HEK293T (cell line): ENCODE results near the gene SMIM12.
"Not testable (repeated sequence)": the region's sequence is repeated elsewhere in the genome, so short reads cannot be mapped to it uniquely, and the experiment has no call there.

ENCODE experiments used
- CTCF ChIA-PET: fragments of 350-600 bp; formaldehyde crosslinking; extraction: SDS; loops from one replicate; lab custom pipeline; 2021; ENCODE audit warnings: antibody characterized with exemption, inconsistent platforms; lab: Yijun Ruan, JAX
- POLR2A ChIA-PET: fragments of 350-600 bp; formaldehyde crosslinking; extraction: SDS; loops from one replicate; lab custom pipeline; 2020; ENCODE audit warnings: antibody characterized with exemption, inconsistent platforms; lab: Yijun Ruan, JAX
- DNase-seq: peaks from one replicate; pipeline ENCODE4 v3.0.0; 2012; ENCODE audit warnings: mixed read lengths; ENCODE audit errors: extremely low spot score
- ARNT ChIP-seq: fragments of 450-650 bp; IDR thresholded peaks from 2 replicates; pipeline ENCODE4 v1.6.1; 2017; ENCODE audit warnings: mild to moderate bottlenecking
- BHLHE40 ChIP-seq: fragments of 450-650 bp; IDR thresholded peaks from 2 replicates; pipeline ENCODE4 v1.6.1; 2016; ENCODE audit warnings: mild to moderate bottlenecking, moderate library complexity, borderline replicate concordance
- CTBP1 ChIP-seq: fragments of 450-650 bp; IDR thresholded peaks from 2 replicates; pipeline ENCODE4 v1.6.1; 2016; ENCODE audit warnings: borderline replicate concordance
- ELF4 ChIP-seq: fragments of 450-650 bp; IDR thresholded peaks from 2 replicates; pipeline ENCODE4 v1.6.1; 2017; ENCODE audit warnings: antibody characterized with exemption
- FOXA1 ChIP-seq: fragments of 450-650 bp; IDR thresholded peaks from 2 replicates; pipeline ENCODE4 v1.6.1; 2016; ENCODE audit warnings: mild to moderate bottlenecking
- FOXK2 ChIP-seq: fragments of 450-650 bp; IDR thresholded peaks from 2 replicates; pipeline ENCODE4 v1.6.1; 2016; ENCODE audit warnings: mild to moderate bottlenecking
- FOXM1 ChIP-seq: fragments of 450-650 bp; IDR thresholded peaks from 2 replicates; pipeline ENCODE4 v1.6.1; 2017; ENCODE audit warnings: mild to moderate bottlenecking, borderline replicate concordance
- HDGF ChIP-seq: fragments of 450-650 bp; IDR thresholded peaks from 2 replicates; pipeline ENCODE4 v1.6.1; 2017; ENCODE audit warnings: antibody characterized with exemption, borderline replicate concordance
- L3MBTL2 ChIP-seq: fragments of 450-650 bp; conservative IDR thresholded peaks from 2 replicates; pipeline ENCODE4 v1.6.1; 2016; ENCODE audit warnings: mild to moderate bottlenecking
- LEF1 ChIP-seq: fragments of 450-650 bp; IDR thresholded peaks from 2 replicates; pipeline ENCODE4 v1.6.1; 2017; ENCODE audit warnings: mild to moderate bottlenecking, borderline replicate concordance
- NFRKB ChIP-seq: fragments of 450-650 bp; IDR thresholded peaks from 2 replicates; pipeline ENCODE4 v1.6.1; 2016; ENCODE audit warnings: mild to moderate bottlenecking, moderate library complexity
- PKNOX1 ChIP-seq: fragments of 450-650 bp; IDR thresholded peaks from 2 replicates; pipeline ENCODE4 v1.6.1; 2016
- SP1 ChIP-seq: fragments of 450-650 bp; IDR thresholded peaks from 2 replicates; pipeline ENCODE4 v1.6.1; 2017
- SUZ12 ChIP-seq: fragments of 450-650 bp; IDR thresholded peaks from 2 replicates; pipeline ENCODE4 v1.6.1; 2016; ENCODE audit warnings: mild to moderate bottlenecking
- TARDBP ChIP-seq: fragments of 450-650 bp; IDR thresholded peaks from 2 replicates; pipeline ENCODE4 v1.6.1; 2016
- ZNF384 ChIP-seq: fragments of 450-650 bp; IDR thresholded peaks from 2 replicates; pipeline ENCODE4 v1.6.1; 2016

SMIM12 gene

GRCh38 chr1:34816332-34816731 lies 43.2 kb downstream of the SMIM12 start:
- ChIA-PET POLR2A (no interaction called here), CTCF (interaction anchor here (0.7 kb wide), 1 partner anchor 25 kb away, joined by 4 read pairs; no protein-coding TSS in a partner anchor)
- TF ChIP-seq ZNF384 (no peak), SP1 (no peak), FOXK2 (no peak), ARNT (no peak), ELF4 (no peak), LEF1 (no peak), PKNOX1 (no peak), NFRKB (no peak), FOXA1 (no peak), HDGF (no peak), TARDBP (no peak), CTBP1 (no peak), FOXM1 (no peak), SUZ12 (no peak), L3MBTL2 (no peak)
- DNase-seq: no peak

- DNase-seq, CTCF ChIA-PET, POLR2A ChIA-PET: not testable (repeated sequence)
These were observed 48.8 kb downstream of the SMIM12 start for GRCh38 chr1:34810781-34811180.

DNA sequence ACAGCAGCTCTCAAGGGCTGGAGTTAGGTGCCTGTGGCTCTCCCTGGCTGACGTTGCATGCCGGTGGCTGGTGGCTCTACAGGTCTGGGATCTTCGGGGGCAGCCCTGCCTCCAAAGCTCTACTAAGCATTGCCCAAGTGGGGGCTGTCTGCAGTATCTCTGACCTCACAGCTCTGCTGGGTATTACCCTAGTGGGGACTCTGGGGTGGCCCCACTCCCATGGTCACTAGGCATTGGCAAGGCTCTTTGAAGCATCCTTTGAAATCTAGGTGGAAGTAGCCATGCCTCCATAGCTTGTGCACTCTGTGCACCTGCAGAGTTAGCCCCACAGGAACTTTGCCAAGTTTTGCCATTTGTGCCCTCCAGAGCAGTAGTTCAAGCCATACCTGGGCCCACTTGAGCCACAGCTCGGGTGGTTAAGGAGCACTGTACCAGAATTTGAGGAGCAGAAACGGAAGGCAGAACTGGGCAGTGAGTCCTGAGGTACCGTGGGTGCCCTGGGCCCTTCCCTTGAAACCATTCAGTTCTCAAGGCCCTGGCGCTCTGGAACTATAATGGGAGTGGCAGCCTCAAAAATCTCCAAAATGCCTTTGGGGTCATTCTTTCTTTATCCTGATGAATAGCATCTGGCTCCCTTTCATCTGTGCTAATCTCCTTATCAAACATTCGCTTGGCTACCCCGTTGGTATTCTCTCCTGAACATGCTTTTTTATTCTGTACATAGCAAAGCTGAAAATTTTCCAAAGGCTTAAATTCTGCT lies 51.3 kb downstream of the SMIM12 start:
- ChIA-PET CTCF (no interaction called here), POLR2A (no interaction called here)
- TF ChIP-seq SP1: no peak
- TF ChIP-seq SUZ12: no peak
- no peak for TF ChIP-seq NFRKB
- TF ChIP-seq L3MBTL2: no peak
- no peak for TF ChIP-seq HDGF
- TF ChIP-seq ZNF384: no peak
- no peak for TF ChIP-seq TARDBP
- no peak for TF ChIP-seq ELF4
- peak; percentile 2 for DNase-seq

GRCh38 chr1:34806396-34806795 lies 53.2 kb downstream of the SMIM12 start:
- no peak for DNase-seq
- CTCF ChIA-PET: interaction anchor here (0.6 kb wide), 1 partner anchor 732 kb away, joined by 4 read pairs; no protein-coding TSS in a partner anchor
- TF ChIP-seq ZNF384 (no peak), FOXA1 (no peak), L3MBTL2 (no peak), ARNT (no peak), TARDBP (no peak), SUZ12 (no peak), BHLHE40 (no peak), FOXM1 (no peak), FOXK2 (no peak), HDGF (no peak), ELF4 (no peak), PKNOX1 (no peak), LEF1 (no peak), SP1 (no peak), NFRKB (no peak), CTBP1 (no peak)
- POLR2A ChIA-PET: no interaction called here

DNA sequence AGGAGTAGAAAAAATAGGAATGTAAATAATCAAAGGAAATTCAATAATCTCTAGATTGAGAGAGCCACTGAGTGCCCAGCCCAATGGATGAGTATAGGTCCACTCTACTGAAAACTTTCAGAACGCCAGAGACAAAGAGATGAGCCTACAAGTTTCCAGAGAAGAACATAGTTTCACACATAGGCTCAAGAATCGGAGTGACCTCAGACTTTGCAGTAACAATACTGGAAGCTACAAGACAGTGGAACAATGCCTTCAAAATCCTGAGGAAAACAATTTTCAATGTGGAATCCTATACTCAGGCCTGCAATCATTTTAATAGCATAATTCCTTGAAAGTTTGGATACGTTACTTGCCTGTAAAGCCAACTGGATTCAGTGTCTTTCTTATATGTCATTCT lies 55.8 kb downstream of the SMIM12 start:
- CTCF ChIA-PET: no interaction called here
- POLR2A ChIA-PET: no interaction called here
- no peak for DNase-seq
- no peak for TF ChIP-seq CTBP1
- no peak for TF ChIP-seq FOXA1
- no peak for TF ChIP-seq LEF1
- TF ChIP-seq BHLHE40: no peak
- no peak for TF ChIP-seq SP1
- TF ChIP-seq FOXK2: no peak
- no peak for TF ChIP-seq ELF4
- TF ChIP-seq SUZ12: no peak
- no peak for TF ChIP-seq HDGF
- no peak for TF ChIP-seq FOXM1
- TF ChIP-seq NFRKB: no peak
